Fibroblast of lung (primary cell): Measurements from ENCODE around the gene OR6Y1. TPM values are rescaled to one million over a fixed set of nuclear protein-coding genes. Genes with fewer than 3 reads are reported as not detected.

Experiments
- DNase-seq, 2 donors: peaks; one replicate each; pipeline versions ENCODE4 v3.0.0 to v3.0.0-alpha.2; 2010; ENCODE audit warnings: low read depth in 2 of 2
- H2AFZ ChIP-seq: 2 replicates; pipeline ENCODE4 v1.5.1; 2012; ENCODE audit warnings: low read length, control low read depth, inconsistent platforms
- H3K27ac ChIP-seq: 2 replicates; pipeline ENCODE4 v1.5.1; 2011; ENCODE audit warnings: low read length, control low read depth; ENCODE audit not compliant: insufficient read depth
- H3K27me3 ChIP-seq: 2 replicates; pipeline ENCODE4 v1.5.1; 2011; ENCODE audit warnings: mild to moderate bottlenecking, low read length; ENCODE audit not compliant: control insufficient read depth, insufficient read depth
- H3K36me3 ChIP-seq: 2 replicates; pipeline ENCODE4 v1.5.1; 2011; ENCODE audit warnings: low read length; ENCODE audit not compliant: control insufficient read depth, insufficient read depth
- H3K4me1 ChIP-seq: 2 replicates; pipeline ENCODE4 v1.5.1; 2011; ENCODE audit warnings: low read length; ENCODE audit not compliant: control insufficient read depth, insufficient read depth; ENCODE audit errors: extremely low read depth
- H3K4me2 ChIP-seq: 2 replicates; pipeline ENCODE4 v1.5.1; 2011; ENCODE audit warnings: low read length, control low read depth; ENCODE audit not compliant: insufficient read depth; ENCODE audit errors: extremely low read depth
- H3K4me3 ChIP-seq, 4 experiments: fragments of 200-600 bp in 1 of 4; sonication (generic) in 1 of 4; replicated peaks in 1 of 4; 2 replicates each; pipeline ENCODE4 v1.5.1; 2011 to 2016; ENCODE audit warnings: low read length in 4 of 4, low read depth in 3 of 4, mild to moderate bottlenecking in 3 of 4, control low read depth in 2 of 4, inconsistent platforms in 1 of 4, mixed read lengths in 1 of 4; ENCODE audit not compliant: insufficient read depth in 1 of 4; ENCODE audit errors: control extremely low read depth in 1 of 4
- H3K79me2 ChIP-seq: 2 replicates; pipeline ENCODE4 v1.5.1; 2012; ENCODE audit warnings: mild to moderate bottlenecking, low read length, inconsistent platforms; ENCODE audit not compliant: control insufficient read depth, insufficient read depth
- H3K9ac ChIP-seq: 2 replicates; pipeline ENCODE4 v1.5.1; 2011; ENCODE audit warnings: mild to moderate bottlenecking, low read length, control low read depth; ENCODE audit not compliant: insufficient read depth
- H3K9me3 ChIP-seq: 2 replicates; pipeline ENCODE4 v1.5.1; 2012; ENCODE audit warnings: low read depth, low read length; ENCODE audit not compliant: control insufficient read depth, insufficient read depth
- H4K20me1 ChIP-seq: 2 replicates; pipeline ENCODE4 v1.5.1; 2011; ENCODE audit warnings: low read length; ENCODE audit not compliant: control insufficient read depth, insufficient read depth; ENCODE audit errors: extremely low read depth
- CTCF ChIP-seq, 2 donors: IDR thresholded peaks in 1 of 2; conservative IDR thresholded peaks in 1 of 2; 1 replicate in 1 of 2; 2 replicates in 1 of 2; pipeline ENCODE4 v1.5.1; 2011 to 2012; ENCODE audit warnings: low read length in 2 of 2, control low read depth in 1 of 2, inconsistent platforms in 1 of 2, low read depth in 1 of 2, mild to moderate bottlenecking in 1 of 2
- EZH2 ChIP-seq: IDR thresholded peaks from 2 replicates; pipeline ENCODE4 v1.5.1; 2012; ENCODE audit warnings: low read length, control low read depth, mild to moderate bottlenecking; ENCODE audit errors: missing control alignments
- polyA plus RNA-seq, 2 donors: library from polyadenylated mRNA; depleted of rRNA in 1 of 2; stranded (reverse) in 1 of 2; unstranded in 1 of 2; fragments of >200 nt; gene quantifications; 2 replicates each; pipeline ENCODE4 v1.2.1, GENCODE V29; 2011 to 2012; ENCODE audit warnings: missing spikeins in 1 of 2
- total RNA-seq: library from RNA; depleted of rRNA; stranded (reverse); fragments of >200 nt; gene quantifications from 2 replicates; pipeline ENCODE4 v1.2.1, GENCODE V29; 2014

OR6Y1 gene
- total and polyA plus RNA-seq, 2 donors (not counting 1 experiment from before 2014, with no cell fraction given) = not detected

DNA sequence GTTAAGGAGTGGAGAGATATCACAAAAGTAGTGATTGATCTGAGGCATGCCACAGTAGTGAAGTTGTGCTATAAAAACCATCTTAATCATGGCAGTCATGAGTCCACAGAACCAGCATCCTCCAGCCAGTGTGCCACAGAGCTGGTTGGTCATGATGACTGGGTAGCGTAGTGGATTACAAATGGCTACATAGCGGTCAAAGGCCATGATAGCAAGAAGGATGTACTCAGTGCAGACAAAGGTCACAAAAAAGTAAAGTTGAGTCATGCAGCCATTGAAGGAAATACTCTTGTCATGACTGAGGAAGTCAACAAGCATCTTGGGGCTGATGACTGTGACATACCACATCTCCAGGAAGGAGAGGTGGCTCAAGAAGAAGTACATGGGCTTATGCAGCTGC is 6.7 kb downstream of the OR6Y1 start:
- H3K36me3 ChIP-seq = no peaks in the 10 kb centered on the region
- no peaks in the 10 kb centered on the region for H3K9me3 ChIP-seq
- no peak for DNase-seq
- no peak overlapping the region for H3K9ac ChIP-seq
- H3K27ac ChIP-seq = no peak overlapping the region
- TF ChIP-seq EZH2 (no peak), CTCF (conservative IDR thresholded peaks at IDR 0.05 in 1 of 2, IDR thresholded peaks at IDR 0.05 in 1 of 2; ENCODE audit: low read depth in 1 of 2, low read length in 2 of 2) (no peak)
- H3K27me3 ChIP-seq = no peaks in the 10 kb centered on the region
- H4K20me1 ChIP-seq = no peaks in the 10 kb centered on the region
- no peaks in the 10 kb centered on the region for H3K79me2 ChIP-seq
- H3K4me1 ChIP-seq = no peaks in the 10 kb centered on the region
- H2AFZ ChIP-seq = no peak overlapping the region
- H3K4me2 ChIP-seq = no peak overlapping the region
- no peak overlapping the region for H3K4me3 ChIP-seq

DNA sequence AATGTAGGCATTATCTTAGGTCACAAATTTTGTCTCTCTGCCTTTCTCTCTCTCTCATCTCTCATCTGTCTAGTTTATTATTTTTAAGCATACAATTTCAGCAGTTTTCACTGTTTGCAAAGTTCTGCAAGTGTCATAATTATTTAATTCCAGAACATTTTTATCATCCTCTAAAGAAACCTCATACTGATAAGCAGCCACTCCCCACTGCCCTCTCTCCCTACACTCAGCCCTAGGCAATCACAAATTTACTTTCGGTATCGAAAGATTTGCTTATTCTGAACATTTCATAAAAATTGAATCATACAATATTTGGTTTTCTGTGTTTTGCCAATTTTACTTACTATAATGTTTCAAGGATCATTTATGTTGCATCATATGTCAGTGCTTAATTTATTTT is 16.6 kb downstream of the OR6Y1 start:
- Histone ChIP-seq H3K9ac (no peak overlapping the region), H3K36me3 (no peaks in the 10 kb centered on the region), H3K4me2 (no peak overlapping the region), H3K4me3 (no peak overlapping the region), H3K27ac (no peak overlapping the region), H3K9me3 (no peaks in the 10 kb centered on the region), H4K20me1 (no peaks in the 10 kb centered on the region), H3K4me1 (no peaks in the 10 kb centered on the region), H3K27me3 (no peaks in the 10 kb centered on the region), H3K79me2 (no peaks in the 10 kb centered on the region), H2AFZ (no peak overlapping the region)
- TF ChIP-seq EZH2 (no peak), CTCF (conservative IDR thresholded peaks at IDR 0.05 in 1 of 2, IDR thresholded peaks at IDR 0.05 in 1 of 2; ENCODE audit: low read depth in 1 of 2, low read length in 2 of 2) (no peak)
- no peak for DNase-seq

- H3K4me1 ChIP-seq = no peaks in the 10 kb centered on the region
- no peak overlapping the region for H2AFZ ChIP-seq
- H3K27me3 ChIP-seq = no peaks in the 10 kb centered on the region
- no peak overlapping the region for H3K4me3 ChIP-seq
- H3K9me3 ChIP-seq = no peaks in the 10 kb centered on the region
- TF ChIP-seq CTCF (conservative IDR thresholded peaks at IDR 0.05 in 1 of 2, IDR thresholded peaks at IDR 0.05 in 1 of 2; ENCODE audit: low read depth in 1 of 2, low read length in 2 of 2) = no peak
- TF ChIP-seq EZH2 = no peak
- H3K79me2 ChIP-seq = no peaks in the 10 kb centered on the region
- no peaks in the 10 kb centered on the region for H3K36me3 ChIP-seq
- no peaks in the 10 kb centered on the region for H4K20me1 ChIP-seq
- no peak for DNase-seq
- H3K9ac ChIP-seq = no peak overlapping the region
- no peak overlapping the region for H3K4me2 ChIP-seq
- no peak overlapping the region for H3K27ac ChIP-seq
These were observed 19.7 kb downstream of the OR6Y1 start for GRCh38 chr1:158534496-158534895.
